NCI-H526 (cell line): ENCODE results near the gene CUX1.
"Not testable (repeated sequence)": the region's sequence is repeated elsewhere in the genome, so short reads cannot be mapped to it uniquely, and the experiment has no call there.

Experiments used
- DNase-seq, 2 experiments: peaks; one replicate each; lab custom pipeline; 2025; lab: John Stamatoyannopoulos, UW

The CUX1 gene

GRCh38 chr7:101854084-101854865, 36.8 kb downstream of the CUX1 start:
- no peak for DNase-seq

- peak; percentile 97 to 98 for DNase-seq
Observed at GRCh38 chr7:101856473-101857357, 39.3 kb downstream of the CUX1 start.

- peak in 1 of 2 experiments; percentile 70 for DNase-seq
Observed at GRCh38 chr7:101857358-101857811, 40.0 kb downstream of the CUX1 start.

DNA sequence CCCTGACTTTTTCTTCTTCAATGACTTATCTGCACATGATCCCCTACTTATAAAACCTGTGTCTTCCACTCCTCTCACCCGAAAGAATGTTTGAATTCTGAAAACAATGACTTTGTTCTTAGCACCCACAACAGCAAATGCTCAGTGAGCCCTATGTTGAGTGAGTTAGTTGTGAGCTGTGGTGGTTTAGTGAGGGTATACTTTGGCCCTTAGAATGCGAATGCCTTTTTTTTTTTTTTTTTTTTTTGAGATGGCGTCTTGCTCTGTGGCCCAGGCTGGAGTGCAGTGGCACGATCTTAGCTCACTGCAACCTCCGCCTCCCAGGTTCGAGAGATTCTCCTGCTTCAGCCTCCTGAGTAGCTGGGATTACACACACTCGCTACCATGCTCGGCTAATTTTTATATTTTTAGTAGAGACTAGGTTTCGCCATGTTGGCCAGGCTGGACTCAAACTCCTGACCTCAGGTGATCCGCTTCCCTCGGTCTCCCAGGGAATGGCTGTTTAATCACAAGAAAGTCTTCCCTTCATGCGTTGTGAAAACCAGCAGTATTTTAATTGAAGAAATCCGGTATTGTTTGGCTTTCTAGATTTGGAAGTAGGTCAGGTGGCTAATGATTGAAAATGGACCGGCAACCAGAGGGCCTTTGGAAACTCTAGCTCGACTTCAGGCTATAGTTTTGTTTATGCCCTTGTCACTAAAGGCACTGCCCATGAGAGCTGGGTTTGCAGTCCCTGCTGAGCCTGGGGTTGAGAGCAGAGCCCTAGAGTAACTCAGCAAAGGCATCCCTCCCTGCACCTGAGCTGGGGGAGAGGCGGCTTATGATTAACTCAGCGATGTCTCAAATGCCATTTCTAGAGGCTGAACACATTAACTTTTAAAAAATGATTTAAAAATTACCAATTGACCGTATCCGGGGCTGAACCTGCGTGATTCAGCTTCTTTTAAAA, 41.3 kb downstream of the CUX1 start:
- DNase-seq: peak in 1 of 2 experiments; percentile 57

DNA sequence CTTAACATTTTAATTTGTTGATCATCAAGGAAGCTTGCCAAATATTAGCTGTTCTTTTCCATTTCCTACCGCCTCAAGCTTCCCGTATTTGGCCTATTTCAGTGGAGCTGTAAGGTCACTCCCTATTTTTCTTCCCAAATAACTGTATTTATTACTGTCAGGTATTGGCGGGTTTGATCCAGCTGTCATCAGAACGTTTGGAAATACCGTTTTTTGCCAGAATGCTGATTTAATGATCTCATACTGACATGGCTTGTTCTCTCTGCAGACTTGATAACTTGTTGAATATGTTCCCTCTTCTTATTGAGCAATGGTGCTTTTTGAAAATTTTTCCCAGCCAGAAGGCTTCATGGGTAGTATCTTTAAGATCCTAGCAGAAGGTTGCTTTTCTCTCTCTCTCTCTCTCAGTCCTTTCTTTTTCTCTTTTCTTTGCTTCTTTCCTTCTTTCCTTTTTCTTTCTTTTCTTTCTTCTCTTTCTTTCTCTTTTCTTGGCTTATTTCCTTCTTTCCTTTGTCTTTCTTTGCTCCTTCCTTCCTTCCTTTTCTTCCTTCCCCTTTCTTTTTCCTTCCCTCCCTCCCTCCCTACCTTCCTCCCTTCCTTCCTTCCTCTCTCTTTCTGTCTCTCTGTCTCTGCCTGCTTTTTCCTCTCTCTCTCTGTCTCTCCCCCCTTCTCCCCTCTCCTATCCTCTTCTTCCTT, 42.1 kb downstream of the CUX1 start:
- DNase-seq: no peak

DNA sequence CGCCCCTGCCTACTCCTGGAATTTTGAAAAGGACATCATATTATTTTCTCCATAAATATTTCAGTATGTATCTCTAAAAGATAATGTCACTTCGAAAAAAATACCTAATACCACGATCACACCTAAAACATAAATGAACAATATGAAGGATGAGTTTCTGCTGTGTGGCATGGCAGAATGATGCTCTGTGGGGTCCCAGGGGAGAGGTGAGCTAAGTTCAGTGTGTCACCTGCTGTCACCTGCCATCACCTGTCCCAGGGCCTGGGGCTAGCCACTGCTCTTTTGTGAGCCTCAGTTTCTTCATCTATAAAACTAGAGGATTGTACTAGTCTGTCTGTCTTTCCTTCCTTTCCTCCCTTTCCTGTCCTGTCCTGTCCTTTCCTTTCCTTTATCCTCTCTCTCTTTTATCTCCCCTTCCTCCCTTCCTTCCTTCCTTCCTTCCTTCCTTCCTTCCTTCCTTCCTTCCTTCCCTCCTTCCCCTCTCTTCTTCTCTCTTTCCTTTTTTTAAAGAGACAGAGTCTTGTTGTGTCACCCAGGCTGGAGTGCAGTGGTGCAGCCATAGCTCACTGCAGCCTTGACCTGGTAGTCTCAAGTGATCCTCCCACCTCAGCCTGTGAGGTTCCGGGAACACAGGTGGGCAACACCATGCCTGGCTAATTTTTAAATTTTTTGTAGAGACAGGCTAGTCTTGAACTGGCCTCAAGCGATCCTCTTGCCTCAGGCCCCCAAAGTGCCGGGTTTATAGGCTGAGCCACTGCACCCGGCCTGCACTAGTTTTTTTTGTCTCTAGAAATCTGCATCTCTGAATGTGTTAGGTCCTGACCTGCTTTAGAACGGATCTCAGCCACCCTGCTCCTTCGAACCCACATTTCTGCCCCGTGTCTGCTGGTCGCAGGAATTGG, 43.1 kb downstream of the CUX1 start:
- DNase-seq: peak in 1 of 2 experiments; percentile 37

- peak; percentile 75 to 84 for DNase-seq
Observed at GRCh38 chr7:101861218-101861775, 43.9 kb downstream of the CUX1 start.

DNA sequence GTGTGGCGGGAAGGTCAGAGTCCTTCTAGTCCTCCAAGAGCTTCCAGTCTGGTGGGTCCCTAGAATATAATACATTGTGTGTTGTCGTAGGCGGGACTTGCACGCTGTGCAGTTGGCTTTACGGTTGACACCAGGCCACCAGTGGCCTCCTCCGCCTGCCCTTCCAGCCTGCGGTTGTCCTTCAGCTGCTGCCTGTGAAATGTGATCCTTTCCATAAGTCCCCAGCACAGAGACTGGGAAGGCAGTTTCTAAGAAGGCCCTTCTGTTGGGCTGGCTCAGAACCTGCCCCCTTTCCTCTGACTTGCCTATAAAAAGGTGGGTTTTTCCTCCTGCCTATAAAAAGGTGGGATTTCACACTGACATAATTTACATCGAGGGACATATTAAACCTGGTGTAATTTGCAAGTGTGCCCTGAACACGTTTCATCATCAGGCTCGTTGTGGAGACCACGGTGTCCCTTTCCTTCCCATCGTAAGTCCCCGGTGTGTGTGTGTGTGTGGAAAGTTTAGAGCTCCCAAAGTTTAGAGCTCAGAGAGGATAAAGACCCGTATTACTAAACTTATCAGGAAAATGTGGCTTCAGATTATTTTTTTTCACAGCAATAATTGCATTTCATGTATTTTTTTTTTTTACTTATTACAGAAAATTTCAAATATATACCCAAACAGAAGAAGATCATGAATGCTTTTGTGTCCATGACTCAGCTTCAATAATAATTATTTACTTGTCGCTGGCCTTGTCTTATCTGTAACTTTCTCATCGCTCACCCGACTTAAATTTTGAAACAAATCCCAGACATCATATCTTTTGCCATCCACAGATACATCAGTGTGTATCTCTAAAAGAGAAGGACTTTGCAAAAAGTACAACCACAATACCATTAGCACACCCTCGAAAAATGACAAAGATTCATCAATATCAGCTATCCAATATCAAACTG, 45.1 kb downstream of the CUX1 start:
- DNase-seq: peak; percentile 93 to 97

DNA sequence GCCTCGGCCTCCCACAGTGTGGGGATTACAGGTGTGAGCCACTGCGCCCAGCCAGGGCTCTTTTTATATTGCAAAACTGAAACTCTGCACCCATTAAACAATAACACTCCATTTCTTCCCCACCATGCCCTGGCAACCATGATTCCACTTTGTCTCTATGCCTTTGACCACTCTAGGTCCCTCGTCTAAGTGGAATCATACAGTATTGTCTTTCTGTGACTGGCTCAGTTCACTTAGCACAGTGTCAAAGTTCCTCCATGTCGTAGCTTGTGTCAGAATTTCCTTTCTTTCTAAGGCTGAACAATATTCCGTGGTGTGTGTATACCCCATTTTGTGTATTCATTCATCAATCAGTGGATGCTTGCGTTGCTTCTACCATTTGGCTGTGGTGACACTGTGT, 46.2 kb downstream of the CUX1 start:
- no peak for DNase-seq

DNA sequence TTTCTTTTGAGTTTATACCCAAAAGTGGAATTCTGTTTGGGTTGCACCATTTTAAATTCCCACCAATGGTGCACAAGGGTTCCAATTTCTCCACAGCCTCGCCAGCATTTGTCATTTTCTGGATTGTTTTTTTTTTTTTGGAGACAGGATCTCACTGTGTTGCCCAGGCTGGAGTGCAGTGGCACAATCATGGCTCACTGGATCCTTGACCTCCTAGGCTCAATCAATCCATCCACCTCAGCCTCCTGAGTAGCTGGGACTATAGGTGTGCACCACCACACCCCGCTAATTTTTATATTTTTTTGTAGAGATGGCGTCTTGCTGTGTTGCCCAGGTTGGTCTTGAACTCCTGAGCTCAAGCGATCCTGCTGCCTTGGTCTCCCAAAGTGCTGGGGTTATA, 46.6 kb downstream of the CUX1 start:
- no peak for DNase-seq

GRCh38 chr7:101865031-101865430, 47.6 kb downstream of the CUX1 start:
- DNase-seq: no peak

GRCh38 chr7:101865455-101865854, 48.0 kb downstream of the CUX1 start:
- DNase-seq: no peak

GRCh38 chr7:101866328-101866727, 48.9 kb downstream of the CUX1 start:
- DNase-seq: no peak

DNA sequence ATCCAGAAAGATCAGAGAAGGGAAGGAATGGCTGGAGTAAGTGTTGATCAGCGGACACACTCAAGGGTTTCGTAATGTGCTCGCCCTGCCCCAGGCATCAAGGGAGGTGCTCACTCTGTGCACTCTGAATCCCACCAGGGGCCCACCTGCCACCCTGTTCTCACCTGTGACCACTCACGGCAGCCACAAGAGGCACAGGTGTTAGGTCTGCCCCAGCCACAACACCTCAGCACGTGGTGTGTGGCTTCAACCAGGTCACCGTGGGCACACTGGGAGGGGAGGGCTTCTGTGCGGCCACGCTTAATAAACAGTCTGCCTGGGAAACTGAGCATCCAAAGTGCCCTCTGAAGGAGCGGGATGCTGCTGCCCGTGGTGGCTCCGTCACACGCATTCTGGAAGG, 49.8 kb downstream of the CUX1 start:
- DNase-seq: no peak

- not testable (repeated sequence) for DNase-seq
Observed at GRCh38 chr7:101867681-101868080, 50.3 kb downstream of the CUX1 start.

- DNase-seq: no peak
Observed at GRCh38 chr7:101868191-101868950, 50.9 kb downstream of the CUX1 start.

- no peak for DNase-seq
Observed at GRCh38 chr7:101869026-101869900, 51.8 kb downstream of the CUX1 start.
